Articular chondrocyte of knee joint (primary cell): ENCODE measurements around the gene PPFIA2. TPM values are rescaled to one million over a fixed set of nuclear protein-coding genes. Genes with fewer than 3 reads are reported as not detected.

ENCODE experiments used
- total RNA-seq: library from RNA; depleted of rRNA; stranded (reverse); fragments of >200 nt; gene quantifications from 2 replicates; pipeline ENCODE4 v1.2.3, GENCODE V29; 2012

Gene PPFIA2
- total RNA-seq: 0.11 TPM in 1 of 2 replicates, not detected in the other

GRCh38 chr12:81759190-81760051, at the start of gene PPFIA2:
Gene PPFIA2, minus strand, starts transcription at chr12:81759350.

